GM18868 (cell line): Measurements from ENCODE around the gene ANAPC2.

Experiments
- ATAC-seq: cut with Tn5 transposase; IDR thresholded peaks from one replicate; pipeline ENCODE4 v1.9.1; 2021; ENCODE audit warnings: mild to moderate bottlenecking, moderate library complexity; ENCODE audit not compliant: unreplicated experiment

The ANAPC2 gene

GRCh38 chr9:137215196-137215986 lies 27.0 kb upstream of the ANAPC2 start:
- no peak for ATAC-seq

GRCh38 chr9:137214620-137215019 lies 26.3 kb upstream of the ANAPC2 start:
- ATAC-seq = no peak

GRCh38 chr9:137213160-137214060 lies 25.1 kb upstream of the ANAPC2 start:
- ATAC-seq = no peak

- no peak for ATAC-seq
Measured at GRCh38 chr9:137212520-137212919, 24.2 kb upstream of the ANAPC2 start.

GRCh38 chr9:137211532-137211931 lies 23.2 kb upstream of the ANAPC2 start:
- ATAC-seq = no peak

GRCh38 chr9:137206602-137207001 lies 18.2 kb upstream of the ANAPC2 start:
- no peak for ATAC-seq

GRCh38 chr9:137205126-137206069 lies 17.0 kb upstream of the ANAPC2 start, which contains the start of the genes NDOR1 and TMEM203:
TSS of gene NDOR1 (plus strand) at chr9:137205700. CDS start at chr9:137205778, 78 bp downstream.
TSS of gene TMEM203 (minus strand) at chr9:137205648. CDS start at chr9:137205414, 234 bp downstream.
- ATAC-seq = peak; percentile 43

GRCh38 chr9:137204731-137205125 lies 16.4 kb upstream of the ANAPC2 start:
- ATAC-seq = no peak

- ATAC-seq = no peak
Measured at GRCh38 chr9:137202966-137203365, 14.6 kb upstream of the ANAPC2 start.

GRCh38 chr9:137201205-137201868 lies 13.0 kb upstream of the ANAPC2 start:
- ATAC-seq = no peak

- peak; percentile 88 for ATAC-seq
Measured at GRCh38 chr9:137200311-137201204, 12.2 kb upstream of the ANAPC2 start, which contains the start of gene TPRN. TSS of gene TPRN (minus strand) at chr9:137200741. CDS start at chr9:137200711, 30 bp downstream.

- ATAC-seq = no peak
Measured at GRCh38 chr9:137199411-137200121, 11.2 kb upstream of the ANAPC2 start.

- ATAC-seq = no peak
Measured at GRCh38 chr9:137198902-137199283, 10.5 kb upstream of the ANAPC2 start.

GRCh38 chr9:137198051-137198901 lies 9.9 kb upstream of the ANAPC2 start:
- ATAC-seq = no peak

- ATAC-seq = no peak
Measured at GRCh38 chr9:137195525-137196220, 7.3 kb upstream of the ANAPC2 start.

- no peak for ATAC-seq
Measured at GRCh38 chr9:137194909-137195308, 6.5 kb upstream of the ANAPC2 start.

- ATAC-seq = no peak
Measured at GRCh38 chr9:137194388-137194787, 6.0 kb upstream of the ANAPC2 start.
